ENCODE measurements around the gene PIAS2. TPM values are rescaled to one million over a fixed set of nuclear protein-coding genes. Genes with fewer than 3 reads are reported as not detected.
A peak's percentile ranks its signal among the peaks of the same experiment; 100 is the strongest.

Gene PIAS2
- total and polyA plus RNA-seq, 7 experiments from 2014 or later = 16.3 to 40.6 (median 33.1) TPM

GRCh38 chr18:46754661-46755292, 162.5 kb downstream of the PIAS2 start:
- peaks cover 0 to 3% of the 10 kb centered on the region in 2 donors for H3K27me3 ChIP-seq (ENCODE audit: control insufficient read depth in 2 of 2, insufficient read depth in 2 of 2, low read length in 2 of 2)
- H3K36me3 ChIP-seq (ENCODE audit: control insufficient read depth in 2 of 3, insufficient read depth in 3 of 3, low read length in 3 of 3) = no peaks in the 10 kb centered on the region
- Mint-ChIP-seq H3K4me3 (peak overlapping the region in 5 of 10 donors; percentile 8 to 72 (median 42)), H3K36me3 (peaks cover 0 to 3% (median 0%) of the 10 kb centered on the region in 5 donors), H3K4me1 (peaks cover 14 to 34% (median 21%) of the 10 kb centered on the region in 7 donors), H3K27me3 (peaks cover 59 to 77% (median 63%) of the 10 kb centered on the region in 5 donors), H3K9me3 (peaks cover 0 to 5% (median 0%) of the 10 kb centered on the region in 11 donors), H3K27ac (no peak overlapping the region)
- no peak overlapping the region for H3K27ac ChIP-seq (ENCODE audit: low read depth, low read length)
- POLR2A ChIA-PET = no interaction called here
- CTCF ChIA-PET = no interaction called here
- DNase-seq (no peak), ATAC-seq (no peak)
- no peaks in the 10 kb centered on the region for H3K9me3 ChIP-seq (ENCODE audit: control insufficient read depth in 2 of 3, low read length in 3 of 3)
- H3K4me1 ChIP-seq (ENCODE audit: control insufficient read depth in 2 of 2, insufficient read depth in 2 of 2, low read length in 2 of 2) = no peaks in the 10 kb centered on the region
- H3K4me3 ChIP-seq (ENCODE audit: low read length) = no peak overlapping the region
- intact Hi-C loops (cut with micrococcal nuclease) = loop anchor here in 1 of 2 donors (10.0 kb wide), 1 partner anchor 160 kb away; the partner anchor contains the start of genes KATNAL2 and PIAS2

GRCh38 chr18:46754188-46754587, 163.1 kb downstream of the PIAS2 start:
- peaks cover 14 to 34% (median 21%) of the 10 kb centered on the region in 7 donors for H3K4me1 Mint-ChIP-seq
- H3K36me3 Mint-ChIP-seq = peaks cover 0 to 3% (median 0%) of the 10 kb centered on the region in 5 donors
- no peaks in the 10 kb centered on the region for H3K9me3 ChIP-seq (ENCODE audit: control insufficient read depth in 2 of 3, low read length in 3 of 3)
- POLR2A ChIA-PET = no interaction called here
- peaks cover 0 to 5% (median 0%) of the 10 kb centered on the region in 11 donors for H3K9me3 Mint-ChIP-seq
- no peak overlapping the region for H3K27ac Mint-ChIP-seq
- no peak for DNase-seq
- CTCF ChIA-PET = no interaction called here
- intact Hi-C loops (cut with micrococcal nuclease) = loop anchor here in 1 of 2 donors (10.0 kb wide), 1 partner anchor 161 kb away; the partner anchor contains the start of genes KATNAL2 and PIAS2
- H3K4me3 Mint-ChIP-seq = peak overlapping the region in 1 of 10 donors; percentile 41
- H3K4me1 ChIP-seq (ENCODE audit: control insufficient read depth in 2 of 2, insufficient read depth in 2 of 2, low read length in 2 of 2) = no peaks in the 10 kb centered on the region
- H3K36me3 ChIP-seq (ENCODE audit: control insufficient read depth in 2 of 3, insufficient read depth in 3 of 3, low read length in 3 of 3) = no peaks in the 10 kb centered on the region
- peaks cover 0 to 3% of the 10 kb centered on the region in 2 donors for H3K27me3 ChIP-seq (ENCODE audit: control insufficient read depth in 2 of 2, insufficient read depth in 2 of 2, low read length in 2 of 2)
- H3K27ac ChIP-seq (ENCODE audit: low read depth, low read length) = no peak overlapping the region
- H3K4me3 ChIP-seq (ENCODE audit: low read length) = no peak overlapping the region
- no peak for ATAC-seq
- peaks cover 53 to 71% (median 59%) of the 10 kb centered on the region in 5 donors for H3K27me3 Mint-ChIP-seq

Other genes with a start within 250 kb of the PIAS2 start
- under 1 TPM in 2 of 5 experiments, not detected in 3; 0.02 to 0.11 TPM for gene ST8SIA5, start 160.5 kb downstream of the PIAS2 start, total RNA-seq
- not detected for gene ST8SIA5, start 160.5 kb downstream of the PIAS2 start, polyA plus RNA-seq
- 1 to 10 TPM; 1.1 to 2.8 (median 1.7) TPM for gene KATNAL2, start 95 bp upstream of the PIAS2 start, total RNA-seq
- not detected for gene KATNAL2, start 95 bp upstream of the PIAS2 start, polyA plus RNA-seq
- not detected for gene ELOA2, start 118.1 kb upstream of the PIAS2 start, total RNA-seq
- gene ELOA2, start 118.1 kb upstream of the PIAS2 start, polyA plus RNA-seq = not detected
- gene HDHD2, start 233.0 kb upstream of the PIAS2 start, total RNA-seq = 10 to 100 TPM; 22.7 to 45.7 (median 38.0) TPM
- gene HDHD2, start 233.0 kb upstream of the PIAS2 start, polyA plus RNA-seq = 10 to 100 TPM; 45.6 to 58.7 TPM